WTC11 (cell line): Measurements from ENCODE around the gene REELD1. TPM values are rescaled to one million over a fixed set of nuclear protein-coding genes. Genes with fewer than 3 reads are reported as not detected.
A peak's percentile ranks its signal among the peaks of the same experiment; 100 is the strongest.

Experiments
- ATAC-seq: fragments of 200-7000 bp; cut with Tn5 transposase; 2 replicates; pipeline ENCODE4 v1.10.0; 2021; ENCODE audit warnings: mild to moderate bottlenecking, moderate library complexity
- CTCF ChIA-PET: fragments of 300-600 bp; sonication (Branson Sonifier 250); formaldehyde crosslinking; loops from one replicate; lab custom pipeline; 2021; ENCODE audit warnings: antibody characterized with exemption; lab: Charles Lee
- POLR2A ChIA-PET: fragments of 350-600 bp; sonication (Branson Sonifier 250); formaldehyde crosslinking; loops from one replicate; lab custom pipeline; 2021; ENCODE audit warnings: antibody characterized with exemption; lab: Charles Lee
- DNase-seq: peaks from one replicate; pipeline ENCODE4 v3.0.0; 2021; ENCODE audit warnings: low spot score
- H3K27ac Mint-ChIP-seq: 2 replicates; pipeline ENCODE4 v1.8.0; 2021; ENCODE audit warnings: mixed read lengths
- H3K27me3 Mint-ChIP-seq: 2 replicates; pipeline ENCODE4 v1.8.0; 2021; ENCODE audit warnings: low read depth, mild to moderate bottlenecking, moderate library complexity, mixed read lengths
- H3K36me3 Mint-ChIP-seq: 2 replicates; pipeline ENCODE4 v1.8.0; 2021; ENCODE audit warnings: mixed read lengths
- H3K4me1 Mint-ChIP-seq: 2 replicates; pipeline ENCODE4 v1.8.0; 2022; ENCODE audit warnings: mixed read lengths
- H3K4me3 Mint-ChIP-seq: 2 replicates; pipeline ENCODE4 v1.8.0; 2021; ENCODE audit warnings: mild to moderate bottlenecking, moderate library complexity, mixed read lengths
- H3K9me3 Mint-ChIP-seq: 2 replicates; pipeline ENCODE4 v1.8.0; 2021; ENCODE audit warnings: mixed read lengths
- ARID4B ChIP-seq: sonication (generic); formaldehyde crosslinking; IDR thresholded peaks from 2 replicates; pipeline ENCODE4 v1.8.0; 2023; ENCODE audit warnings: missing genetic modification reagents, mild to moderate bottlenecking, borderline replicate concordance
- ATF1 ChIP-seq: sonication (generic); formaldehyde crosslinking; IDR thresholded peaks from 2 replicates; pipeline ENCODE4 v1.8.1; 2023; ENCODE audit warnings: mild to moderate bottlenecking, moderate library complexity, missing genetic modification reagents
- CREB1 ChIP-seq: sonication (generic); formaldehyde crosslinking; IDR thresholded peaks from 2 replicates; pipeline ENCODE4 v1.8.0; 2023; ENCODE audit warnings: mild to moderate bottlenecking, missing genetic modification reagents
- CREM ChIP-seq: sonication (generic); formaldehyde crosslinking; IDR thresholded peaks from 2 replicates; pipeline ENCODE4 v1.8.1; 2022; ENCODE audit warnings: mild to moderate bottlenecking, missing genetic modification reagents, moderate library complexity
- E2F5 ChIP-seq: sonication (generic); formaldehyde crosslinking; IDR thresholded peaks from 2 replicates; pipeline ENCODE4 v1.8.1; 2022; ENCODE audit warnings: mild to moderate bottlenecking, moderate library complexity, missing genetic modification reagents
- ELF4 ChIP-seq: sonication (generic); formaldehyde crosslinking; IDR thresholded peaks from 2 replicates; pipeline ENCODE4 v1.8.1; 2022; ENCODE audit warnings: low read depth, mild to moderate bottlenecking, moderate library complexity, missing genetic modification reagents
- EMX1 ChIP-seq: fragments of 250-450 bp; sonication (Bioruptor Pico); IDR thresholded peaks from 2 replicates; pipeline ENCODE4 v1.8.0; 2021; ENCODE audit warnings: mild to moderate bottlenecking
- FOXK1 ChIP-seq: sonication (generic); formaldehyde crosslinking; IDR thresholded peaks from 2 replicates; pipeline ENCODE4 v1.8.0; 2022; ENCODE audit warnings: mild to moderate bottlenecking, moderate library complexity, missing genetic modification reagents
- FOXP4 ChIP-seq: sonication (generic); formaldehyde crosslinking; IDR thresholded peaks from 2 replicates; pipeline ENCODE4 v1.8.0; 2022; ENCODE audit warnings: mild to moderate bottlenecking, missing genetic modification reagents
- GTF2I ChIP-seq: fragments of 250-450 bp; sonication (Bioruptor Pico); conservative IDR thresholded peaks from 2 replicates; pipeline ENCODE4 v1.4.0; 2021; ENCODE audit warnings: mild to moderate bottlenecking
- PRRX2 ChIP-seq: fragments of 250-450 bp; sonication (Bioruptor Pico); IDR thresholded peaks from 2 replicates; pipeline ENCODE4 v1.8.0; 2021; ENCODE audit warnings: mild to moderate bottlenecking
- SMAD4 ChIP-seq: sonication (generic); formaldehyde crosslinking; IDR thresholded peaks from 2 replicates; pipeline ENCODE4 v1.8.0; 2022; ENCODE audit warnings: mild to moderate bottlenecking, missing genetic modification reagents
- STAT6 ChIP-seq: sonication (generic); formaldehyde crosslinking; conservative IDR thresholded peaks from 2 replicates; pipeline ENCODE4 v1.8.1; 2023; ENCODE audit warnings: mild to moderate bottlenecking, low read depth, missing genetic modification reagents, moderate library complexity
- TEAD1 ChIP-seq: sonication (generic); formaldehyde crosslinking; IDR thresholded peaks from 2 replicates; pipeline ENCODE4 v1.8.0; 2022; ENCODE audit warnings: mild to moderate bottlenecking, missing genetic modification reagents
- ZNF232 ChIP-seq: sonication (generic); formaldehyde crosslinking; IDR thresholded peaks from 2 replicates; pipeline ENCODE4 v1.8.0; 2022; ENCODE audit warnings: mild to moderate bottlenecking, missing genetic modification reagents
- ZNF423 ChIP-seq: fragments of 250-450 bp; sonication (Bioruptor Pico); IDR thresholded peaks from 2 replicates; pipeline ENCODE4 v2.1.2; 2022; ENCODE audit warnings: mild to moderate bottlenecking, moderate library complexity
- total RNA-seq: library from RNA; stranded (reverse); gene quantifications from 3 replicates; pipeline ENCODE4 v1.2.3, GENCODE V29; 2021
- TF ChIP-seq, protein P1 (sequence below): sonication (generic); formaldehyde crosslinking; conservative IDR thresholded peaks from 2 replicates; pipeline ENCODE4 v1.8.1; 2022; ENCODE audit warnings: mild to moderate bottlenecking, missing genetic modification reagents
- TF ChIP-seq, protein P2 (sequence below): fragments of 250-450 bp; sonication (Bioruptor Pico); conservative IDR thresholded peaks from 2 replicates; pipeline ENCODE4 v1.9.0; 2021; ENCODE audit warnings: mild to moderate bottlenecking
- TF ChIP-seq, protein P3 (sequence below): sonication (generic); formaldehyde crosslinking; IDR thresholded peaks from 2 replicates; pipeline ENCODE4 v1.8.1; 2022; ENCODE audit warnings: low read depth, mild to moderate bottlenecking, moderate library complexity, missing genetic modification reagents, borderline replicate concordance

REELD1 gene
- total RNA-seq, 1 experiment from 2014 or later: not detected

DNA sequence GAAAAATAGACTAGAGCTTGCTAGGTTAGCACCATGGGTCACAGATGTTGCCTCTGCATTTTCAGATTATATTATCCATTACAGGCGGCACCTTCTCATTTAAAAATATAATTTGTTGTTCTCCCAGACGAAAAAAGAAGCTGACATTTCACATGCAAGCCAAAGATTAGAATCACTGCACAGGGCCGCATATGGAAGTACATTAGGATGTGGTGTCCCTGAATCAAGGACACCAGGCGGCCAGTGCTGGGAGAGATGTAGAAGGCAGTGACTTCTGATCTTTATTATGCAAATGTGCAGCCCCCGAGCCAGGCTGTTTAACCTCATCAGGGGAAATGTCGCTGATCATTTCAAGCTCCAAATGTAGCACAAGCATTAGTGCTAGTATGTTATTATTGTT is 22.8 kb downstream of the REELD1 start:
- ChIA-PET POLR2A (no interaction called here), CTCF (no interaction called here)
- H3K4me1 Mint-ChIP-seq: peaks cover 21% of the 10 kb centered on the region
- TF ChIP-seq, protein P1, sequence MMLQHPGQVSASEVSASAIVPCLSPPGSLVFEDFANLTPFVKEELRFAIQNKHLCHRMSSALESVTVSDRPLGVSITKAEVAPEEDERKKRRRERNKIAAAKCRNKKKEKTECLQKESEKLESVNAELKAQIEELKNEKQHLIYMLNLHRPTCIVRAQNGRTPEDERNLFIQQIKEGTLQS (CRISPR knock-in tag): no peak
- TF ChIP-seq PRRX2 (CRISPR knock-in tag): no peak
- TF ChIP-seq ZNF423 (CRISPR knock-in tag): no peak
- TF ChIP-seq CREM (CRISPR knock-in tag): no peak
- TF ChIP-seq SMAD4 (CRISPR knock-in tag): no peak
- TF ChIP-seq ATF1 (CRISPR knock-in tag): no peak
- TF ChIP-seq STAT6 (CRISPR knock-in tag): no peak
- TF ChIP-seq FOXP4 (CRISPR knock-in tag): no peak
- no peak for TF ChIP-seq ZNF232
- TF ChIP-seq TEAD1: no peak
- no peak for TF ChIP-seq EMX1 (CRISPR knock-in tag)
- TF ChIP-seq GTF2I (CRISPR knock-in tag): no peak
- TF ChIP-seq FOXK1: no peak
- TF ChIP-seq, protein P2, sequence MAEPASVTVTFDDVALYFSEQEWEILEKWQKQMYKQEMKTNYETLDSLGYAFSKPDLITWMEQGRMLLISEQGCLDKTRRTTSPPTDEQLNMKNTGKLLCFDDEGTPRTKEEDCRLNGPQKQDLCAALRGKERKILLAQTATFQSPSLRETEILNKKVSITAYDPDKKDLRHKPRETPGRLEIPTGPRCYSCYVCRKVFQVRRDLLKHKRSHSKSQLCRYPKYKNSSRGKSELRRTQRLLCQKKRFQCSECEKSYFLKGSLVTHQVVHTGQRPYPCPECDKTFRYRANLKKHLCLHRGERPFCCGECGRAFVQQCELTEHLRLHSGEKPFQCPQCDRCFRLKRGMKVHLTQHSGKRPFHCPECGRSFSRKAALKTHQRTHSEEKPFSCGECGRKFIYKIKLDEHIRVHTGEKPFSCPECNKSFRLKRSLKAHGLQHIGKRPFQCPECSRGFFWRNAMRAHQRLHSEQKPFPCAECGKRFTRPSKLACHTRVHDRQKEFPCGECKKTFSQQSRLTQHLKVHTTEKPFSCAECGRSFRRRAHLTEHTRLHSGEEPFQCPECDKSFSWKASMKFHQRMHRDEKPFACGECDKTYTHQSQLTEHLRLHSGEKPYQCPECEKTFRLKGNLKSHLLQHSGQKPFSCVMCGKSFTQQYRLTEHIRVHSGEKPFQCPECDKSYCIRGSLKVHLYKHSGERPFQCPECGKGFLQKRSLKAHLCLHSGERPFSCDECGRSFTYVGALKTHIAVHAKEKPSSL (CRISPR knock-in tag): no peak
- TF ChIP-seq, protein P3, sequence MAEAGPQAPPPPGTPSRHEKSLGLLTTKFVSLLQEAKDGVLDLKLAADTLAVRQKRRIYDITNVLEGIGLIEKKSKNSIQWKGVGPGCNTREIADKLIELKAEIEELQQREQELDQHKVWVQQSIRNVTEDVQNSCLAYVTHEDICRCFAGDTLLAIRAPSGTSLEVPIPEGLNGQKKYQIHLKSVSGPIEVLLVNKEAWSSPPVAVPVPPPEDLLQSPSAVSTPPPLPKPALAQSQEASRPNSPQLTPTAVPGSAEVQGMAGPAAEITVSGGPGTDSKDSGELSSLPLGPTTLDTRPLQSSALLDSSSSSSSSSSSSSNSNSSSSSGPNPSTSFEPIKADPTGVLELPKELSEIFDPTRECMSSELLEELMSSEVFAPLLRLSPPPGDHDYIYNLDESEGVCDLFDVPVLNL: no peak
- TF ChIP-seq ARID4B: no peak
- TF ChIP-seq ELF4 (CRISPR knock-in tag): no peak
- no peak for TF ChIP-seq CREB1 (CRISPR knock-in tag)
- no peak for TF ChIP-seq E2F5
- H3K36me3 Mint-ChIP-seq: no peaks in the 10 kb centered on the region
- H3K27me3 Mint-ChIP-seq: no peaks in the 10 kb centered on the region
- no peak overlapping the region for H3K27ac Mint-ChIP-seq
- no peak overlapping the region for H3K4me3 Mint-ChIP-seq
- peaks cover 7% of the 10 kb centered on the region for H3K9me3 Mint-ChIP-seq
- ATAC-seq (0 out of 2 replicates have a peak, but pooled peaks have one; percentile 12), DNase-seq (no peak)
